NCI-H1092 treated with DMSO at 0.1 percent for 48 hours (cell line): ENCODE results near the gene PRUNE1.

Experiments
- DNase-seq: peaks from one replicate; lab custom pipeline; 2025; lab: John Stamatoyannopoulos, UW

Gene PRUNE1

DNA sequence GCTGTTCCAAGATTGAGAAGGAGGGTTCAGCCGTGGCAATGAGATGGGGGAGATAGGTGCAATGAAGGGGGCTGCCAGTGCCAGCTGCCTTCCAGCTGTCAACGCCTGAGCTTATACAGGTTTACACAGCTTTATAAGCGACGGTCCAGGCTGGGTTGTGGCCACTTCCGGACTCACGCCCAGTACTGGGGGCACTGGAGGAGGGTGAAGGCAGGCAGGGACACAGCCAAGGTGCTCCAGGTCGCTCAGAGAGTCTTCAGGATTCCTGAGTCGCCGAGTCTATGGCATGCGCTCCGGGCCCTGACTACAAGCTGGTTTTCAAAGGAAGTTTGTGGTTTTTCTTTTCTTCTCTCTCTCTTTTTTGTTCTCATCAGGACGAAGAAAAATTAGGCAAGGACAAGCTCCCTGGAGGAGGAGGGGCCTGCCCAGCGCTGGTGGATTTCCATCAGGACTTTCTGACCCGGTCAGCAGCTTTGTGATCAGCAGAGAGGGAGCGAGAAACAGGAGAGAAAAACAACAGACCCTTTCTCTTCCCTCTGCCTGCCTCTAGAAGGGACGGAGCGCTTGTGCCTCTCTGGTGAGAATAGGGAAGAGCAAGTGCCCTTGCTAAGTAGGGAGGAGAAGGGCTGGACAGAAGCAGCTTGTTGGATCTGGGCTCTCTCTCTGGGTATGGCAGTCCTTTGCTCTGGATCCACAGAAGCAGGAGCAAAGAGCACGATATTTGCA lies 1.8 kb upstream of the PRUNE1 start, which contains the start of gene MINDY1:
MINDY1 (minus strand) TSS at position 576 of the 726 bp plus-strand sequence. CDS start 4,285 bp downstream, outside the sequence.
- peak; percentile 92 for DNase-seq

DNA sequence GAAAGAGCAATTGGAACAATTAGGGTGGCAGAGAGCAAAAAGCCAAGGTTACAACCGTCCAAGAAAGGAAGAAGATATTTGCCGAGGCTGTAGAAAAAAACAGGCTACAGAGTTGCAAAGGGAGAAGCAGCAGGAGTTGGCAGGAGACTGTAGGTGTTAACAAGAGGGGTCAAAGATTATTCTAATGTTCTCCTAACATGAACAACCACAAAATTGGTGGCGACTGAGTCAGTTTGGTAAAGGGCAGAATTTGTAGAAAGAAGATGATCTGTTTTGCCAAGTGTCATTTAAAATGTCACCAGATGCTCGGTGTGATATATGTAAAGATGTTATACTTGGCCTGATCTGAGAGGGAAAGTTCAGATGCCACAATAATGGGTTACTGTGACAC lies 401 bp upstream of the PRUNE1 start:
- no peak for DNase-seq

DNA sequence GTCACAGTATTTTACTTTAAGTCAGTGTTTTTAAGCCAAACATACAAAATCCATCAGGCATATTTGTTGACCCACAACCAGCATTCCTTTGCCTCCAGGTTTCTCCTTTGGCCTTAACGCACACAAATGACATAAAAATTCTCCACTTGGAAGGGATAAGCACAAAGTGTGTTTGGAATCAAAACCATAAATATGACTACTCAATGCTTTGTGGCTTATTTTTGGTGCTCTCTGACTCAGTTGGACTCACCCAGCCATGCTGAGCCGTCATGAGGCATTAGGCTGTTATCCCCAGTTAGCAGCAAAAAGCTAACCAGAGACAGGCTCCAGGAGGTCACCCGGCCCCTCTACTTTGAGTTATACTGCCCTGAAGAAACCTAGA lies 948 bp downstream of the PRUNE1 start:
- DNase-seq = no peak

DNA sequence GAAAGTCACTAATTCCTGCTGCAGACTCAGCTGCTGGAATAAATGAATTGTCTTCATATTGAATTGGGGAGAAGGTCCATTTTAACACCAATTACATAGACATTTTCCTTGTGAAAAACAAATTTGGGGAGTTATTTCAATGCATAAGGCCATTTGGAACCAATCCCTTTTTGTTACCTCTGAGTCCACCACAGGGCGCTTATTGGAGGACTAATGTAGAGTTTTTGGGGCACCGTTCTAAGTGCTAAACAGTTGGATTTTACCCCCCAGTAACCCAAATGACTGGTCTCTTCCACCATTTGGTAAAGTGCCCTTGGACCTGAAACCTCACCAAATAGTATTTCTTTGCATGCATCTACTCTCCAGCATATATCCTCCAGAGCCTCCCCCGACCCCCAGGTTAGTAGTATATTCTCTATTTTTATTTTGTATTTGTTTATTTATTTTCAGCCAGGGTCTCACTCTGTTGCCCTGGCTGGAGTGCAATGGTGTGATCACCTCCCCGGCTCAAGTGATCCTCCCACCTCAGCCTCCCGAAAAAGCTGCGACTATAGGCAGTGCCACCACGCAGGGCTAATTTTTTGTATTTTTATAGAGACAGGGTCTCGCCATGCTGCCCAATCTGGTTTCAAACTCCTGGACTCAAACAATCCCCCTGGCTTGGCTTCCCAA lies 1.6 kb downstream of the PRUNE1 start:
- no peak for DNase-seq

DNA sequence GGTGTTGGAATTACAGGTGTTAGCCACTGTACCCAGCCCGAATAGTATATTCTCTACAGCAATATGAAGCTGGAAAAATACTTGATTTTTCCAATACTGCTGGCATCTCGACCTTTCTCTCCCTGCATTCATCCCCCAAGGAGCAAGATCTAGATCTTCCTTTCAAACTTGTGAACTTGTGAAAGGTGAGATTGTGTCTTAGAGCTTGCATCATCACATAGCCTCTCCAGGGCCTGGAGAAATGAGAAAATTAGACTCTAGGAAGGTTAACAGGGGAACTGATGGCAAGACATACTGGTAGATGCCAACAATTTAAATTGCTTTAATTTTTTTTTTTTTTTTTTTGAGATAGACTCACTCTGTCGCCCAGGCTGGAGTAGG lies 2.1 kb downstream of the PRUNE1 start:
- no peak for DNase-seq

- DNase-seq = no peak
Measured at GRCh38 chr1:151011154-151011850, 3.1 kb downstream of the PRUNE1 start.

DNA sequence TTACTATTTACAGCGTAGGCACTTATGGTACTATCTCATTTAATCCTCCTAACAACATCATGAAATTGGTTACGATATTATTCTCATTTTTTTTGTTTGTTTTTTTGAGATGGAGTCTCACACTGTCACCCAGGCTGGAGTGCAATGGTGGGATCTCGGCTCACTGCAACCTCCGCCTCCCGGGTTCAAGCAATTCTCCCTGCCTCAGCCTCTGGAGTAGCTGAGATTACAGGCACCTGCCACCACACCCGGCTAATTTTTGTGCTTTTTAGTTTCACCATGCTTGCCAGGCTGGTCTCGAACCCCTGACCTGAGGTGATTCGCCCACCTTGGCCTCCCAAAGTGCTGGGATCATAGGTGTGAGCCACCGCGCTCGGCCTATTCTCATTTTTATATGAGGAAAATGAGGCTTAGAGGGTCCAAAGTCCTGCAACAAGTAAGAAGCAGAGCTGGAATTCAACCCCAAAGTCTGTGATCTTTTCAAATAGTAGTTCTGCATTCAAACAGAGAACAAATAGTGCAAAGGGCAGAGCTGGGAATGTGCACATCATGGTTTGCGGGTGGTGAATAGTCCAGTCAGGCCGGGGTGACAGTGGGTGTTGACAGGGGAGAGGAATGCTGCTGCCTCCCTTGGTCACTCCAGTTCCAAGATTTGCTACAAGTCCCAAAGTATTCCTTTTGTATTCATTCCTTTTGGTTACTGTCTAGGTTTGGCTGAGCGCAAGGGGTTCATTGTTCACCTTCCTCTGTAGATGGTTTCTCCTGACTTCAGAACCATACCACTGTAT lies 4.6 kb downstream of the PRUNE1 start:
- no peak for DNase-seq

DNA sequence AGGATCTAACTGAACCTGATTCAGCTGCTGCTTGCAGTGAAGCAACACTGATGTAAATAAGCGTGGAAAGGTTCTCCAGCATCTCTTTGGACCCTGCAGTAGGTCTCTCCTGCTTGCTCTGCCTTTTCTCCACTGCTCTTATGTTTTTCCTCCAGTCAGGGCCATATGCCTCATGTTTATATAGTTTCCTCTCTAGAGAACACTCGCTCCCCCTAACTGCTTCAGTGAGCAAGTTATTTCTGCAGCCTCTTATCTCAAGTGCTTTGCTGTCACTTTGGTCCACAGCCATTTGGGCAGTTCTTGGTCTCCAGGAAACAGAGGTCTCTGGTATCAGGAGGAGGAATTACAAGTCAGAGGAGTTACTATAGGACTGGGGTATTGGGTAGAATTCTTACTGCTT lies 5.3 kb downstream of the PRUNE1 start:
- DNase-seq = peak; percentile 16

DNA sequence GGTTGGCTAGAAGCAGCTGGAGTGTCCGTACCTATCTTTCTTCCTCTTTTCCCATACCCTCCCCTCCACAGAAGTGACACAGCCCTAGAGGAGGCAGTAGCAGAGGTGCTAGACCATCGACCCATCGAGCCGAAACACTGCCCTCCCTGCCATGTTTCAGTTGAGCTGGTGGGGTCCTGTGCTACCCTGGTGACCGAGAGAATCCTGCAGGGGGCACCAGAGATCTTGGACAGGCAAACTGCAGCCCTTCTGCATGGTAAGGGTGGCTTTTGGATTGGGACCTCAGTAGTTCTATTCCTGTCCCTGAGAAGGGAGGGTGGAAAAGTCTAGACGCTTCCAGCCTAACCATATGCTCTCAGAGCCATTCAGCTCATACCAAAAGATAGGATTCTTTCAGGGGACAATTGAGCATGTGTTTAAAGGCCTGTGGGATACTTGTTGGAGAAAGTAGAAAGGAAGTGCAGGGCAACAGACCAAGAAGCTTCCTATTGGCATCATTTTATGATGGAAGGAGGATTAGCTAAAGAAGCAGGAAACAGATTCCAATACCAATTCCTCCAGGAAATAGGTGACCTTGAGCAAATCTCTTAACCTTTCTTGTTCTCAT lies 16.4 kb downstream of the PRUNE1 start:
- peak; percentile 57 for DNase-seq

GRCh38 chr1:151026460-151026859 lies 18.2 kb downstream of the PRUNE1 start:
- no peak for DNase-seq

GRCh38 chr1:151032164-151032563 lies 23.9 kb downstream of the PRUNE1 start:
- no peak for DNase-seq

DNA sequence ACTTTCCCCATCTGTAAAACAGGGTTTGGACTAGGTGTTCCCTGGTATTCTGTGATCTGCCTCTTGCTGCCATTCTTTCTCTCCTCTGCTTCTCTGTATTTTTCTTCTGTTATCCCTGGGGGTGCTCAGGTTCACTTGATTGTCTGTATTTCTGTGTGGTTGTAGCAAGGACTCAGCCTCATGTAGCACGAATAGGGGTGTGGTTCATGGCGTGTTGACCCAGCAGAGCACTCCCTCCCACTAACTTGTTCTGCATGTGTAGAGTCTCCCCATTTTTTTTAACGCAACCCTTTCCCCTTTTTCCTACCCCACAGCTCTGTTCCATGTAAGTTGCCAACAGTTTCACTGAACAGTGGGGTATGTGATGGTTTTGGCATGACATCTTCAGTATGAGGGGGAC lies 26.9 kb downstream of the PRUNE1 start:
- DNase-seq = no peak

DNA sequence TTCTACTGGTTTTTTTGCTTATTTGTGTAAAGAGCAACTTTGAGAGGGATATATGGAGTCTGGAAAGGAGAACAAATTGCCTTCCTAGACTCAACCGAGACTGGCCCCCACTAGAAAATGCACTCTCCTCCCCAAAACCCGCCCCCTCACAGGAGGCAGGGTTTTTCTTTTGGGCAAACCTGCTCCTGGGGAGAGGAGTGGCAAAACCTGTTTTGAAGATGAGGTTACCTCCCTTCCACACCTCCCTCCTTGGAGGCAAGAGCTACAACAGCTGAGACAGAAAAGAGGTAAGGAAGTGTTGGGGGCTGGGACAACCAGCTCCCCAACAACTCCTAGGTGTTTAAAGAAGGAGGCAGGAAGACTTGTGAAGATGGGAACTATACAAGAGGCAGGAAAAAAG lies 28.1 kb downstream of the PRUNE1 start, which contains the start of gene BNIPL:
BNIPL (plus strand) TSS at position 231 of the 400 bp plus-strand sequence; CDS start at position 371, 140 bp downstream.
- no peak for DNase-seq

DNA sequence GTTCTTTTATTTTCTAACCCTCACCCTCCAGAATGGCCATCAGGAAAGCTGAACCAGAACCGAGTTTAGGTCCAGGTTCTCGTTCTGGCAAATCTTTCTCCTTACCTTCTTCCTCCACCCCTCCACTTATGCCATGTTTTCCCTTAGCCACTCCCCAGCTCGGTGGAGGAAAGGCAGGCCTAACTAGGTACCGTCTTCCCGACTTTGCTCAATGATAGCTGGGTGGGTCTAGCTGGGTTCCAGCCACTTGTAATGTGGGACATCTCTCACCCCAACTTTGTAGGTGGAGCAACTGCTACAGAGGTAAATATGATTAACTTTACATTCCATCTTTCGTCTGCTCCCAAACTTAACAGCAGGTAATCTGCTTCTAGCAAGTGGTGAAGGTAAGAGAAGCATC lies 28.8 kb downstream of the PRUNE1 start:
- no peak for DNase-seq

- DNase-seq = no peak
Measured at GRCh38 chr1:151039521-151039920, 31.3 kb downstream of the PRUNE1 start.

GRCh38 chr1:151043163-151043562 lies 34.9 kb downstream of the PRUNE1 start:
- DNase-seq = no peak

GRCh38 chr1:151047591-151047924 lies 39.3 kb downstream of the PRUNE1 start, which contains the start of gene C1orf56:
TSS of gene C1orf56 (plus strand) at chr1:151047751. CDS start at chr1:151047848, 97 bp downstream.
- peak; percentile 87 for DNase-seq

GRCh38 chr1:151047925-151048644 lies 39.8 kb downstream of the PRUNE1 start:
- peak; percentile 77 for DNase-seq

- no peak for DNase-seq
Measured at GRCh38 chr1:151048645-151049032, 40.4 kb downstream of the PRUNE1 start.

GRCh38 chr1:151049458-151049857 lies 41.2 kb downstream of the PRUNE1 start:
- DNase-seq = no peak

DNA sequence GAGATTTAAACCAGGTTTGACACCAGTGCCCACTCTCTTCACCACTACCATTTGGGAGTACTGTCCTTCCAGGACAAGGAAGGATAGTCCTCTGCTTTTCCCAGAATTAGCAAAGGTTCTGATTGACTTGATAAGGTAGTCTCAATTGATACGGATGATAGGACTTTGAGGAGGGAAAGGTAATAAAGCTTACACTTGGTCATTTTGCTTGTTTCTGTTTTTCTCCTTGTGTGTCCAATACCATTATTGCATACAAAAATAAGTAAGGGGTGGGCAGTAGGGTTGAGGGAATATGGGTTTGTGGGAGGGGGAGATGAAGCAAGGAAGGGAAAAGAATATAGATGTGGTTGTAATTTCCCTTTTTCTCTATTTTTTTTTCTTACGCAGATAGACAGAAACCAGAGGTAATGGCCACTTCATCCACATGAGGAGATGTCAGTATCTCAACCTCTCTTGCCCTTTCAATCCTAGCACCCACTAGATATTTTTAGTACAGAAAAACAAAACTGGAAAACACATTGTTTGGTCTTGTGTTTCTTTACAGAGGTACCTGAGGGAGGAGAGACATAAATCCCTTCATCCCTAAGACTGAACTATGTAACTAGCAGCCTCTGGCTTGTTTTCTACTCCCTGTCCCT lies 41.9 kb downstream of the PRUNE1 start:
- DNase-seq = no peak
